SJCRH30 (cell line): Measurements from ENCODE around the gene CAAP1. TPM values are rescaled to one million over a fixed set of nuclear protein-coding genes. Genes with fewer than 3 reads are reported as not detected.

Experiments
- DNase-seq, 2 experiments: peaks; one replicate each; pipeline ENCODE4 v3.0.0-alpha.2; 2015 to 2020
- H3K27ac ChIP-seq: fragments of 250-450 bp; sonication (Bioruptor Pico); 2 replicates; pipeline ENCODE4 v1.5.1; 2020; ENCODE audit warnings: mild to moderate bottlenecking, moderate library complexity
- H3K27me3 ChIP-seq: fragments of 250-450 bp; sonication (Bioruptor Pico); 2 replicates; pipeline ENCODE4 v1.5.1; 2020; ENCODE audit warnings: mild to moderate bottlenecking, moderate library complexity
- H3K36me3 ChIP-seq: fragments of 250-450 bp; sonication (Bioruptor Pico); 2 replicates; pipeline ENCODE4 v1.5.1; 2020; ENCODE audit warnings: mild to moderate bottlenecking, moderate library complexity
- H3K4me1 ChIP-seq: fragments of 250-450 bp; sonication (Bioruptor Pico); 2 replicates; pipeline ENCODE4 v1.5.1; 2020; ENCODE audit warnings: mild to moderate bottlenecking, moderate library complexity
- H3K4me3 ChIP-seq: fragments of 250-450 bp; sonication (Bioruptor Pico); 2 replicates; pipeline ENCODE4 v1.5.1; 2020; ENCODE audit warnings: mild to moderate bottlenecking, moderate library complexity
- H3K9me3 ChIP-seq: fragments of 250-450 bp; sonication (Bioruptor Pico); replicated peaks from 2 replicates; pipeline ENCODE4 v1.5.1; 2020; ENCODE audit warnings: mild to moderate bottlenecking, moderate library complexity
- total RNA-seq: library from RNA; depleted of rRNA; stranded (reverse); fragments of >200 nt; shearing (Covaris generic); gene quantifications from 2 replicates; pipeline ENCODE4 v1.2.3, GENCODE V29; 2014; rRNA removed

The CAAP1 gene, protein sequence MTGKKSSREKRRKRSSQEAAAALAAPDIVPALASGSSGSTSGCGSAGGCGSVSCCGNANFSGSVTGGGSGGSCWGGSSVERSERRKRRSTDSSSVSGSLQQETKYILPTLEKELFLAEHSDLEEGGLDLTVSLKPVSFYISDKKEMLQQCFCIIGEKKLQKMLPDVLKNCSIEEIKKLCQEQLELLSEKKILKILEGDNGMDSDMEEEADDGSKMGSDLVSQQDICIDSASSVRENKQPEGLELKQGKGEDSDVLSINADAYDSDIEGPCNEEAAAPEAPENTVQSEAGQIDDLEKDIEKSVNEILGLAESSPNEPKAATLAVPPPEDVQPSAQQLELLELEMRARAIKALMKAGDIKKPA
- 16.6 and 17.1 TPM in 2 replicates for total RNA-seq

DNA sequence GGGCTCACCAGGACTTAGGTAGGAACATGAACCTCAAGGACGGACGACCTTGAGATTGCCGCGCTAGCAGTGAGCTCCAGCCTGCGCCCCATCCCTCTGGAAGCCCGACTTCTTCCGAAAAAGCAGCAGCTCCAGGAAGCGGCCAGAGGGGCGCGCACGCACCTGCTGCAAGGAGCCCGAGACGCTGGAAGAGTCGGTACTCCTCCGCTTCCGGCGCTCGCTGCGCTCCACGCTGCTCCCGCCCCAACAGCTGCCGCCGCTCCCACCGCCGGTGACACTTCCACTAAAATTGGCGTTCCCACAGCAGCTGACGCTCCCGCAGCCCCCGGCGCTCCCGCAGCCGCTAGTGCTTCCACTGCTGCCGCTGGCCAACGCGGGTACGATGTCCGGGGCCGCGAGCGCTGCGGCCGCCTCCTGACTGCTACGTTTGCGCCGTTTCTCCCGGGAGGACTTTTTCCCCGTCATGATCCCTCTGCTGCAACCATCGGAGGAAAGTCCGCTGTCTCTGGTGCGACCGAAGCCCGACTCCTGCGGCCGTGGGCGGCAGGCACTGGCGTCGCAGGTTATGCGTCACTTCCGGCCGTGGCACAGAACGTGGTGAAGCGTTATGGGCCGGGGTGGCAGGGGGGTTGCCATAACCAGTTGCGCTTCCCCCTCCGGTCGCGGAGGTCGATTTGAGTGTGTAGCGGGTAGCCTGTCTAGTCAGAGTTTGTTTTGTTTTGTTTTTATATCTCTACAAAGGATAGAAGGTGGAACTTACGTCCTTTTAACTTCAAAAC is at the start of gene CAAP1:
TSS of gene CAAP1 (minus strand) at position 552 of the 779 bp plus-strand sequence. CDS start at position 465, 87 bp downstream.
- H3K9me3 ChIP-seq: no peaks in the 10 kb centered on the region
- no peaks in the 10 kb centered on the region for H3K36me3 ChIP-seq
- DNase-seq: peak; percentile 93
- peaks cover 6% of the 10 kb centered on the region; the same call in 1 of the 2 replicates for H3K4me1 ChIP-seq
- H3K27ac ChIP-seq: peak within 1 kb of the TSS; percentile 95
- no peaks in the 10 kb centered on the region for H3K27me3 ChIP-seq
- peak within 1 kb of the TSS; percentile 91 for H3K4me3 ChIP-seq

GRCh38 chr9:26940779-26941178 is 48.2 kb upstream of the CAAP1 start:
- peaks cover 5% of the 10 kb centered on the region; the same call in 1 of the 2 replicates for H3K36me3 ChIP-seq
- H3K4me1 ChIP-seq: no peaks in the 10 kb centered on the region
- no peaks in the 10 kb centered on the region for H3K27me3 ChIP-seq
- no peak overlapping the region for H3K4me3 ChIP-seq
- no peak for DNase-seq
- no peak overlapping the region for H3K27ac ChIP-seq
- H3K9me3 ChIP-seq: no peaks in the 10 kb centered on the region

DNA sequence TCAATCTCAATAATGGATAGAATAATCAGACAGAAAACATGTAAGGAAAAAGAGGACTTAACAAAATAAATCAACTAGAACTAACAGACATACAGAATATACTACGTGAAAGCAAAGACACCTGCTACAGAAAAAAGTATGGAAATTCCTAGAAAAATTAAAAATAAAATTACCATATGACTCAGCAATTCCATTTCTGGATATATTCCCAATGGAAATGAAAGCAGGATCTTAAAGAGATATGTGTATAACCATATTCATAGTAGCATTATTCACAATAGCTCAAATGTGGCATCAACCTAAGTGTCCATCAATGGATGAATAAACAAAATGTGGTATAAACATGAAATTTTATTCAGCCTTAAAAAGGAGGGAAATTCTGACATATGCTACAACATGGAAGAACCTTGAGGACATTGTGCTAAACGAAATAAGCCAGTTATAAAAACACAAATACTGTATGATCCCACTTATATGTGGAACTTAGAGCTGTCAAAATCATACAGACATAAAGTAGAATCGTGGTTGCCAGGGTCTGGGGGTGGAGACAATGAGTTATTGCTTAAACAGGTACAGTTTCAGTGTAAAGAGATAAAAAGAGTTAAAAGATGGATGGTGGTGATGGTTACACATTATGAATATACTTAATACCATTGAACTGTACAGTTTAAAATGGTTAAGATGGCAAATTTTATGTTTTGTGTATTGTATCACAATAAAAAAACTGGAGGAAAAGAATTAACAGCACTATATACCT is 47.5 kb upstream of the CAAP1 start:
- no peak for DNase-seq
- H3K4me3 ChIP-seq: no peak overlapping the region
- no peak overlapping the region for H3K27ac ChIP-seq
- no peaks in the 10 kb centered on the region for H3K27me3 ChIP-seq
- H3K4me1 ChIP-seq: no peaks in the 10 kb centered on the region
- peaks cover 5% of the 10 kb centered on the region; the same call in 1 of the 2 replicates for H3K36me3 ChIP-seq
- H3K9me3 ChIP-seq: no peaks in the 10 kb centered on the region

DNA sequence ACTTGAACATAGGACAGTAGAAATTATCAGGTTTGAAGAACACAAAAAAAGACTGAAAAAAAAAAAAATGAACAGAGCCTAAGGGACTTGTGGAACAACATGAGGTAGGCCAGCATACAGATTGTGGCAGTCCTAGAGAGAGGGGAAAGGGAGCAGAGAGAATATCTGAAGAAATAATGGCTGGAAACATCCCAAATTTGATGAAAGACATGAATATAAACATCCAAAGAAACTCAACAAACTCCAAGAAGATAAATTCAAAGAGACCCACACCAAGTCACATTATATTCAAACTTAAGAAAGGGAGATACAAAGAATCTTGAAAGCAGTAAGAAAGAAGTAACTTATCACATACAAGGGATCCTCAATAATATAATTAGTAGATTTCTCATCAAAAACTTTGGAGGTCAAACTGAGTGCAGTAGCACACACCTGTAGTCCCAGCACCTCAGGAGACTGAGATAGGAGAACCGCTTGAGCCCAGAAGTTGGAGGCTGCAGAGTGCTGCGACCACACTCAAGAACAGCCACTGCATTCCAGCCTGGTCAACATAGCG is 45.3 kb upstream of the CAAP1 start:
- Histone ChIP-seq H3K36me3 (0 out of 2 replicates have a peak, but pooled peaks cover 4% of the 10 kb centered on the region), H3K9me3 (no peaks in the 10 kb centered on the region), H3K27me3 (no peaks in the 10 kb centered on the region), H3K4me3 (no peak overlapping the region), H3K27ac (no peak overlapping the region), H3K4me1 (no peaks in the 10 kb centered on the region)
- no peak for DNase-seq

DNA sequence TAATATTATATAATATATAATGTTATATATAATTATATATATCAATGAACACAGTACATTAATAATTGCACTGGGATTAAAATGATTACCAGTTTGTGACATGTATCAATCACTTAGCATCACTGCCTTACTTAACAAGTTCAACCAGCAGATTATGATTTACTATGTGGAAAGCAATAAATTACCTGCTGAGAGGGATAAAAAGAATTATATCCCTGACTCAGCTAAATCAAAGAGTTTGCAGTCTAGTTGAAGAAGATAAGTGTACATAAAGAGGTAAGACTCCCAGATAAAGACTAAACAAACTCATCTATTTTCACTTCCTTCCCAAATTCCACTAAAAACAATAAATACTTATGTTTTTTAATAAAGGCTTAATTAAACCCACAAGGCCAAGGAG is 43.2 kb upstream of the CAAP1 start:
- H3K36me3 ChIP-seq: 0 out of 2 replicates have a peak, but pooled peaks cover 7% of the 10 kb centered on the region
- no peak for DNase-seq
- H3K27me3 ChIP-seq: no peaks in the 10 kb centered on the region
- H3K4me1 ChIP-seq: no peaks in the 10 kb centered on the region
- H3K9me3 ChIP-seq: no peaks in the 10 kb centered on the region
- no peak overlapping the region for H3K27ac ChIP-seq
- no peak overlapping the region for H3K4me3 ChIP-seq

- no peak for DNase-seq
- Histone ChIP-seq H3K27ac (no peak overlapping the region), H3K27me3 (no peaks in the 10 kb centered on the region), H3K4me1 (no peaks in the 10 kb centered on the region), H3K9me3 (no peaks in the 10 kb centered on the region), H3K4me3 (no peak overlapping the region), H3K36me3 (peaks cover 30% of the 10 kb centered on the region)
These were observed 36.4 kb upstream of the CAAP1 start for GRCh38 chr9:26928902-26929495.

DNA sequence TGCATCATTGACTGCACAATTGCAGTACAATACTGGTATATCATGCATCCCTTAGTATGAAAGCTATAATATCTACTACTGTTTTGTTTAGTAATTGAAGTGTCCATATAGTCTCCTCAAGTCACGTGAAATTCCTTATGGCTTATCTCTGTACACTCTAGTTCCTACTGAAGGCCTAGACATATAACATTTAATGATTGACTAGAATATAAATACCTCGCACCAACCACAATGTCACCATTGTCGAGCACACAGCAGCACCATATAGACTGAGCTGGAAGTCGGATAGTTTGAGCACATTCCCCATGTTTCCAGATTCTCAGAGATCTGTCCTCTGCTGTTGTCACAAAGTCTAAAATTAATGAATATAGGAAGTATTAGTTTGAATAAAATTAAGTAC is 33.0 kb upstream of the CAAP1 start:
- Histone ChIP-seq H3K27ac (no peak overlapping the region), H3K36me3 (peaks cover 47% of the 10 kb centered on the region), H3K9me3 (no peaks in the 10 kb centered on the region)

DNA sequence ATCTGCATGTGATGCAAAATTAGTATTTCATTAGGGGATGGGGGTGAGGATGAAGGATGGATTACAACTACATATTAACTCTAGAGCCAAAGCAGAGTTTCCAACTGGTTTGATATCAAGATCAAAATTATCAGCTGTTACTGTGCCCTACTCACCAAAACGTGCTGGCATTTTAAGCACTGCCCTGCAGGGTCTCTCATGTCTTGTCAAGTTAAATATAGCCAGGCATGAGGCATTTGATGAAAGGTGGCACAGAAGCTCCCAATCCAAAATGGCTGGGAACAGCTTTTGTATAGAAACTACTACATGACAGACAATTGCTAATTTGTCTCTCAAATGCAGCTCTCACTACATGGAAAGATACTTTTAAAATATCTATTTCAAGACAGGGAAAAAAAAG is 27.1 kb upstream of the CAAP1 start:
- Histone ChIP-seq H3K4me3 (no peak overlapping the region), H3K27me3 (no peaks in the 10 kb centered on the region), H3K36me3 (peaks cover 58% of the 10 kb centered on the region), H3K27ac (no peak overlapping the region), H3K4me1 (no peaks in the 10 kb centered on the region), H3K9me3 (no peaks in the 10 kb centered on the region)
- no peak for DNase-seq

More for the DNA sequence above, 33.0 kb upstream of the CAAP1 start:
- DNase-seq: no peak
- Histone ChIP-seq H3K4me1 (no peaks in the 10 kb centered on the region), H3K27me3 (no peaks in the 10 kb centered on the region), H3K4me3 (no peak overlapping the region)

GRCh38 chr9:26913138-26913668 is 20.6 kb upstream of the CAAP1 start:
- Histone ChIP-seq H3K4me3 (no peak overlapping the region), H3K27me3 (no peaks in the 10 kb centered on the region), H3K27ac (no peak overlapping the region), H3K9me3 (no peaks in the 10 kb centered on the region), H3K36me3 (peaks cover 51% of the 10 kb centered on the region), H3K4me1 (no peaks in the 10 kb centered on the region)
- DNase-seq: no peak

DNA sequence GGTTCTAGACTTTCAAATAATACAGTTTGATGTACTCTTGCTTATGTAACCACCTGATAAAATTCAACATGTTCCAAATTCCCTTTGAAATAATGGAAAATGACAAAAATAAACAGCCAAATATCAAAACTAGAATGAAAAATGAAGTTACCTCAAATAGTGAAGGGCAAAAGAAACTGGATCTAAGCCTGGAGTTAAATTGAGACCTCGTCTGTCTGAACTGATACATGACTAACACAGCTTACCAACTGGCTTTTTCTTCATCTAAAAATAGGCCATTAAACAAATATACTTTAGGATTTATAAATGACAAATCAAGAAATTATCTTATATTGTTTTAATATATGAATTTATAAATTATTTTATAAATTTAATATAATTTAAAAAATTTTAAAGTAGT is 12.1 kb upstream of the CAAP1 start:
- Histone ChIP-seq H3K9me3 (no peaks in the 10 kb centered on the region), H3K4me3 (no peak overlapping the region), H3K4me1 (no peaks in the 10 kb centered on the region), H3K27me3 (no peaks in the 10 kb centered on the region), H3K36me3 (peaks cover 24% of the 10 kb centered on the region), H3K27ac (no peak overlapping the region)
- DNase-seq: no peak

GRCh38 chr9:26904070-26904469 is 11.5 kb upstream of the CAAP1 start:
- H3K4me3 ChIP-seq: no peak overlapping the region
- H3K27me3 ChIP-seq: no peaks in the 10 kb centered on the region
- no peaks in the 10 kb centered on the region for H3K9me3 ChIP-seq
- H3K4me1 ChIP-seq: no peaks in the 10 kb centered on the region
- peaks cover 22% of the 10 kb centered on the region for H3K36me3 ChIP-seq
- no peak for DNase-seq
- H3K27ac ChIP-seq: no peak overlapping the region

- Histone ChIP-seq H3K4me1 (peaks cover 6% of the 10 kb centered on the region; the same call in 1 of the 2 replicates), H3K27me3 (no peaks in the 10 kb centered on the region), H3K4me3 (peak overlapping the region; percentile 91), H3K27ac (peak overlapping the region; percentile 95), H3K9me3 (no peaks in the 10 kb centered on the region), H3K36me3 (no peaks in the 10 kb centered on the region)
- no peak for DNase-seq
These were observed 551 bp upstream of the CAAP1 start for GRCh38 chr9:26893030-26893676.

DNA sequence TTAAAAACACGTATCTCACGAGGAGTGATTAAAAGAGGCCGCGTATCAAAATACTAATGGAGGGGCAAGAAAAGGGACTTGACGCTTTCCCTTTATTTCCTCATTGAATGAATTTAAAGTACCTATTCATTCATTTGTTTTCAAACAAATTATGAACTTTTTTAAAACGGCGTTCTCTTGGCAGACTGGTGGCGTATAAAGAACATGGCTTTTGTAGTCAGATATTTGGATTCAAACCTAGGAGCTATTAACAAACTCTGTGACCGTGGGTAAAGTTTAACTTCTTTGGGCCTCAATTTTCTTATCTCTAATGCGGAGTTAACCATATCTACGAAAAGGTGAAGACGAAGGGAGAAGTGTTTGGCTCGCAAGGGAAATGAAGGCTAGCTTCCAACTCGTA is 876 bp downstream of the CAAP1 start:
- peak overlapping the region; percentile 95 for H3K27ac ChIP-seq
- H3K27me3 ChIP-seq: no peaks in the 10 kb centered on the region
- H3K4me1 ChIP-seq: peaks cover 6% of the 10 kb centered on the region; the same call in 1 of the 2 replicates
- peak overlapping the region; percentile 91 for H3K4me3 ChIP-seq
- H3K9me3 ChIP-seq: no peaks in the 10 kb centered on the region
- DNase-seq: no peak
- no peaks in the 10 kb centered on the region for H3K36me3 ChIP-seq
